Stomach (tissue), 9 donors: ENCODE results near the gene CRTC1. TPM values are rescaled to one million over a fixed set of nuclear protein-coding genes. Genes with fewer than 3 reads are reported as not detected.

Experiments
- DNase-seq, 2 donors: peaks; one replicate each; pipeline versions ENCODE4 v3.0.0 to v3.0.0-alpha.2; 2013 to 2019
- H3K27ac ChIP-seq, 5 donors: fragments of 200-600 bp in 4 of 5; sonication (generic) in 4 of 5; one replicate each; pipeline ENCODE4 v1.5.1; 2013 to 2019; ENCODE audit warnings: mild to moderate bottlenecking in 1 of 5, moderate library complexity in 1 of 5
- H3K27me3 ChIP-seq, 3 donors: fragments of 200-600 bp; sonication (generic); one replicate each; pipeline ENCODE4 v1.5.1; 2017 to 2019; ENCODE audit warnings: mixed run types in 1 of 3
- H3K36me3 ChIP-seq, 4 donors: fragments of 200-600 bp; sonication (generic); 1 replicate in 3 of 4; 2 replicates in 1 of 4; pipeline ENCODE4 v1.5.1; 2016 to 2019
- H3K4me1 ChIP-seq, 4 donors: fragments of 200-600 bp; sonication (generic); one replicate each; pipeline ENCODE4 v1.5.1; 2016 to 2019
- H3K4me3 ChIP-seq, 4 donors: fragments of 200-600 bp; sonication (generic) in 3 of 4; one replicate each; pipeline ENCODE4 v1.5.1; 2016 to 2019; ENCODE audit warnings: mild to moderate bottlenecking in 1 of 4
- H3K9me3 ChIP-seq, 4 donors: fragments of 200-600 bp; sonication (generic); one replicate each; pipeline ENCODE4 v1.5.1; 2016 to 2019
- EP300 ChIP-seq: sonication (generic); formaldehyde crosslinking; IDR thresholded peaks from one replicate; pipeline ENCODE4 v1.6.1; 2017; ENCODE audit warnings: antibody characterized with exemption
- POLR2A ChIP-seq, 4 donors: fragments of 450-650 bp; IDR thresholded peaks; one replicate each; pipeline ENCODE4 v1.6.1; 2016; ENCODE audit warnings: antibody characterized with exemption in 4 of 4, control low read depth in 2 of 4, mild to moderate bottlenecking in 1 of 4, moderate library complexity in 1 of 4
- POLR2AphosphoS5 ChIP-seq, 3 donors: sonication (generic); formaldehyde crosslinking; IDR thresholded peaks; one replicate each; pipeline ENCODE4 v1.6.1; 2016; ENCODE audit warnings: antibody characterized with exemption in 3 of 3
- WGBS, 5 donors: extraction: QIAGEN DNeasy Blood & Tissue Kit in 3 of 5; methylation state at CpG; one replicate each; pipeline versions ENCODE4 v1.1.5 to v1.1.7; 2013 to 2018; 5-methylcytosine and 5-hydroxymethylcytosine counted together
- intact Hi-C: fragments of 100-400 bp; cut with DNase I; formaldehyde crosslinking; loops from one replicate; pipeline ENCODE4 v1.15.1; 2023; ENCODE audit warnings: low total_unique reads
- polyA plus RNA-seq, 3 donors: library from polyadenylated mRNA; stranded (reverse); fragments of 200-250 nt; gene quantifications; one replicate each; pipeline ENCODE4 v1.2.3, GENCODE V29; 2013
- total RNA-seq, 5 donors: library from RNA; depleted of rRNA; stranded (reverse); fragments of >200 nt; gene quantifications; one replicate each; pipeline versions ENCODE4 v1.1.0 to v1.2.3, GENCODE V29; 2014 to 2016
- TF ChIP-seq, protein P1 (sequence below), 7 experiments: fragments of 450-650 bp in 4 of 7; fragments of 200-600 bp in 3 of 7; sonication (generic) in 3 of 7; IDR thresholded peaks; one replicate each; pipeline ENCODE4 v1.5.1; 2016 to 2019; ENCODE audit warnings: antibody characterized with exemption in 7 of 7, control low read depth in 2 of 7, mild to moderate bottlenecking in 1 of 7
- donor health status: healthy with polysubstance abuse.
- donor health status: Bipolar disorder and iron deficiency.
- donor health status: healthy.

Gene CRTC1
- total and polyA plus RNA-seq, 8 donors, result 4.2 to 28.0 (median 4.6) TPM; not detected in 1

DNA sequence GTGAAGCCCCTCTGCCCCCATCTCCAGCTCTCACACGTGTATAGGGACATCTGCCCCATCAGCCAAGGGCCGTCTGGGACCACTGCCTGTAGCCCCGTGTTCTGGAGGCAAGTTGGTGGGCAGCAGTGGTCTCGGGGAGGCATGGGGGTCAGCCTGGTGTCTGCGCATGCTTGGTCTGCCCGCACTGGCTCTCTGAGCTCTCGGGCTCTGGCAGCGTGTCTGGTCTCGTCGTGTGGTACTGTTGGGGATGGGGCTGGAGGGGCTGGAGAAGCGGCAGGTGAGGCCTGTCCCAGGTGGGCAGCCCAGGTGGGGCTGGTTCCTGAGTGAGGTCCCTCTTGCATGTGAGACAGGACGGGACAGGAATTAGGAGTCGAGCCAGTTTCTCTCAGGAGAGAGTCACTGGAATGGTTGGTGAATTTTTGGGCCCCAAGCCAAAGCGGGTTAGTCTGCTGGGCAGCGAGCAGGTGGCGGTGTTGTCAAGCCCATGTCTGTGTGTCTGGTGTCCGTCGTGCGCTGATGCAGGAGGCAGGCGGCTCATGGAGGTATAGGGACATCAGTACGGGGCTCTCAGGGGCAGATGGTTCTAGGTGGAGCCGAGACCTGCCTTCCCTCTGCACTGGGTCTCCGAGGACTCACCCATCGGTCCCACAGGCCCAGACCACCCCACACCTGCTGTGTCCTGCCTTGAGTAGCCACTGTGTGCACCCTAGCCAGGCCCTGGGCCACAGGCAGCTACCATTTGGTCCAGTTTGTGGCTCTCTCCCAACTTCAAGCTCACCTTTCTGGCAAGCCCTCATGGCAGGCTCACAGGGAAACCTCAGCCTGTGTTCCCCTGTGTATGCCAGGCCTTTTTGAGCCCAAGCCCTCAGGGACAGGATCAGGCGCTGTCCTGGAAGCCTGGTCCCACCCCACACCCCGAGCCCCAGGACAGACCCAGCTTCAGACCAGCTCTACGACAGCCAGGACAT is 89.4 kb downstream of the CRTC1 start:
- Histone ChIP-seq H3K4me3 (no peak overlapping the region), H3K27ac (no peak overlapping the region), H3K27me3 (peaks cover 0 to 14% (median 0%) of the 10 kb centered on the region in 3 donors), H3K4me1 (peaks cover 14 to 31% (median 27%) of the 10 kb centered on the region in 4 donors), H3K9me3 (no peaks in the 10 kb centered on the region), H3K36me3 (peaks cover 0 to 34% (median 14%) of the 10 kb centered on the region in 4 donors)
- WGBS, 5 donors, result 81 to 84% (median 82%) methylated on average over 17 to 27 of the region's 27 CpGs
- no peak for DNase-seq
- TF ChIP-seq POLR2A (IDR thresholded peaks at IDR 0.05) (no peak), POLR2AphosphoS5 (IDR thresholded peaks at IDR 0.05) (no peak), EP300 (no peak)
- TF ChIP-seq, protein P1, sequence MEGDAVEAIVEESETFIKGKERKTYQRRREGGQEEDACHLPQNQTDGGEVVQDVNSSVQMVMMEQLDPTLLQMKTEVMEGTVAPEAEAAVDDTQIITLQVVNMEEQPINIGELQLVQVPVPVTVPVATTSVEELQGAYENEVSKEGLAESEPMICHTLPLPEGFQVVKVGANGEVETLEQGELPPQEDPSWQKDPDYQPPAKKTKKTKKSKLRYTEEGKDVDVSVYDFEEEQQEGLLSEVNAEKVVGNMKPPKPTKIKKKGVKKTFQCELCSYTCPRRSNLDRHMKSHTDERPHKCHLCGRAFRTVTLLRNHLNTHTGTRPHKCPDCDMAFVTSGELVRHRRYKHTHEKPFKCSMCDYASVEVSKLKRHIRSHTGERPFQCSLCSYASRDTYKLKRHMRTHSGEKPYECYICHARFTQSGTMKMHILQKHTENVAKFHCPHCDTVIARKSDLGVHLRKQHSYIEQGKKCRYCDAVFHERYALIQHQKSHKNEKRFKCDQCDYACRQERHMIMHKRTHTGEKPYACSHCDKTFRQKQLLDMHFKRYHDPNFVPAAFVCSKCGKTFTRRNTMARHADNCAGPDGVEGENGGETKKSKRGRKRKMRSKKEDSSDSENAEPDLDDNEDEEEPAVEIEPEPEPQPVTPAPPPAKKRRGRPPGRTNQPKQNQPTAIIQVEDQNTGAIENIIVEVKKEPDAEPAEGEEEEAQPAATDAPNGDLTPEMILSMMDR (IDR thresholded peaks at IDR 0.05), result no peak
- intact Hi-C loops, result no loop called here

DNA sequence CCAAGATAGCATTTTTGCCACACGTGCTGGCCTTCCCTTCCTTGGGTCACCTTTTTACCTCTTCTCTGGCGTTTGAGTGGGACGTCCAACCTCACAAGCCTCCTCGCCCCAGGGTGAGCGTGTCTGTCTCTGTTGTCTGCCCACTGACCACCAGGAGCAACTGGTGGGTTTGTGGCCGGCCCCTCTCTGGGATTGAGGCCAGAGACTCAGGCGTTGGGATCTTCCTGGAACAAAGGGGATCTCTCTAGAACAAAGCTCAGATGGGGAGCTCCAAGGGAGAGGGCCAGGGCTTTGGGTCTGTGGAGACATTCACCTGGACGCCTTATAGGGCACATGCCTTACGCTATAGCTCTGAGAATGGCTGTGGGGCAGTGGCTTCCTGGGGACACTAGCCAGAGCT is 90.2 kb downstream of the CRTC1 start:
- no peak overlapping the region for H3K4me3 ChIP-seq
- DNase-seq, result no peak
- H3K27ac ChIP-seq, result no peak overlapping the region
- H3K27me3 ChIP-seq, result peaks cover 0 to 20% (median 0%) of the 10 kb centered on the region in 3 donors
- H3K9me3 ChIP-seq, result no peaks in the 10 kb centered on the region
- H3K4me1 ChIP-seq, result peaks cover 9 to 28% (median 21%) of the 10 kb centered on the region in 4 donors
- TF ChIP-seq POLR2AphosphoS5 (IDR thresholded peaks at IDR 0.05) (no peak), EP300 (no peak)
- WGBS, 5 donors, result 89 to 95% (median 92%) methylated on average over 7 to 9 of the region's 9 CpGs
- H3K36me3 ChIP-seq, result peaks cover 0 to 34% (median 14%) of the 10 kb centered on the region in 4 donors
- intact Hi-C loops, result no loop called here

DNA sequence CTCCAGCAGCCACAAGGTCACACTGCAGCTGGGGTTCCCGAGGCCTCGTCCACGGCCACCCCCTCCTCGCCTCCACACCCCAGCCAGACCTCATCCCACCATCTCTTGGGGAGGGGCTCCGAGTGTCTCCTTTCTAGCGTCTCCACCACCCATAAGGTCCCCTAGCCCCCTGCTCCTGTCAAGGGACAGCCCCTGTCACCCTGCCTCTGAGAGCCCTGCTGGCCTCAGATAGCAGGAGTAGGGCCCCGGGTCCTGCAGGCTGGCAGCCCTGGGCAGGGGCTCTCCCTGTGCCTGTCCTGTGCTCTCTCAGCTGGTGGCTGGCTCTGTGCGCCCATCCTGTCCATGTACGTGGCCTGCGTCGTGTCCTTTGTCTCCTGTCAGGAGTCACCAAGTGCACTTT is 90.6 kb downstream of the CRTC1 start:
- H3K36me3 ChIP-seq, result peaks cover 0 to 34% (median 14%) of the 10 kb centered on the region in 4 donors
- intact Hi-C loops, result no loop called here
- peaks cover 5 to 24% (median 17%) of the 10 kb centered on the region in 4 donors for H3K4me1 ChIP-seq
- no peaks in the 10 kb centered on the region for H3K9me3 ChIP-seq
- 91 to 99% (median 93%) methylated on average over 11 of the region's 11 CpGs for WGBS, 5 donors
- no peak for DNase-seq
- no peak overlapping the region for H3K27ac ChIP-seq
- TF ChIP-seq EP300 (no peak), POLR2AphosphoS5 (IDR thresholded peaks at IDR 0.05) (no peak)
- TF ChIP-seq, protein P1 (IDR thresholded peaks at IDR 0.05), result no peak
- H3K27me3 ChIP-seq, result peaks cover 0 to 24% (median 0%) of the 10 kb centered on the region in 3 donors
- H3K4me3 ChIP-seq, result no peak overlapping the region

DNA sequence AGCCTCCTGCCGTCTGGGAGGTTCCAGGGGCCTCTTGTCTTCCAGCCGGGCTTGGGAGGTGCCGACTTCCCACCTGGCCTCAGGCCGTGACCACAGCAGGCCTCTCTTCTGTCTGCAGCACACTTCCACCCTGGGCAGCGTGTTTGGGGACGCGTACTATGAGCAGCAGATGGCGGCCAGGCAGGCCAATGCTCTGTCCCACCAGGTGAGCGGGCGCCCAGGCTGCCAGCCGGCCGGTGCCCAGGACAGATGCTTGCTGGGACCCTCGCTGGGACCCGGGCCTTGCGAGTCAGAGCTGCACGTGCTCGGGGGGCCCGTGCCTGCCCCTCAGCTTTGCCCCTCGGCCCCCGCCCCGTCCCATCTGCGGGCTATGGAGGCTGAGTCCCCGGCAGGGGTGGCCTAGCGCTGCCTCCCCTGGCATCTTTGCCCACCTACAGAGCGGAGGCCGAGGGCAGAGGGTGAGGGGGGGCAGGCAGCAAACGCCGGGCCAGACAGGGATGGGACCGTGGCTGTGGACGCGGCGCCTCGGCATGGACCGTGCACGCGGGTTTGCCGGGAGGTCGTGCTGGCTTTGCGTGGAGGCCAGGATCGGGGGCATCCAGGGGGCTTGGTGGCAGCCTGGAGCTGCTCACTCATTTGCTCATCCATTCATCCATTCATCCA is 91.4 kb downstream of the CRTC1 start:
- H3K4me1 ChIP-seq, result peaks cover 4 to 15% (median 9%) of the 10 kb centered on the region in 4 donors
- H3K9me3 ChIP-seq, result no peaks in the 10 kb centered on the region
- TF ChIP-seq EP300 (no peak), POLR2AphosphoS5 (IDR thresholded peaks at IDR 0.05) (no peak), POLR2A (IDR thresholded peaks at IDR 0.05) (no peak)
- TF ChIP-seq, protein P1 (IDR thresholded peaks at IDR 0.05), result no peak
- intact Hi-C loops, result no loop called here
- DNase-seq, result no peak
- H3K27me3 ChIP-seq, result peaks cover 0 to 29% (median 0%) of the 10 kb centered on the region in 3 donors
- H3K36me3 ChIP-seq, result peaks cover 0 to 34% (median 14%) of the 10 kb centered on the region in 4 donors
- no peak overlapping the region for H3K4me3 ChIP-seq
- 95 to 99% (median 96%) methylated on average over 11 to 40 of the region's 40 CpGs for WGBS, 5 donors
- H3K27ac ChIP-seq, result no peak overlapping the region
